Muscle of arm (tissue), 12 donors: ENCODE measurements around the gene SPEF2. TPM values are rescaled to one million over a fixed set of nuclear protein-coding genes. Genes with fewer than 3 reads are reported as not detected.
"Not testable (repeated sequence)": the region's sequence is repeated elsewhere in the genome, so short reads cannot be mapped to it uniquely, and the experiment has no call there.

ENCODE experiments used
- DNase-seq: peaks from one replicate; pipeline ENCODE4 v3.0.0-alpha.2; 2013
- polyA plus RNA-seq, 12 donors: library from polyadenylated mRNA; unstranded; fragments of 120-200 nt; gene quantifications; one replicate each; pipeline ENCODE4 v1.2.1, GENCODE V29; 2013; ENCODE audit not compliant: insufficient read length in 12 of 12

SPEF2 gene
- polyA plus RNA-seq, 12 donors, result 4.8 to 23.2 (median 11.1) TPM; not detected in 1

- no peak for DNase-seq
These were observed 237.5 kb downstream of the SPEF2 start for GRCh38 chr5:35855187-35855586.

GRCh38 chr5:35856186-35856764, 238.6 kb downstream of the SPEF2 start:
- not testable (repeated sequence) for DNase-seq

- no peak for DNase-seq
These were observed 239.2 kb downstream of the SPEF2 start, which contains the start of gene IL7R for GRCh38 chr5:35856765-35857351. IL7R (plus strand) TSS chr5:35856891; CDS start chr5:35856978, 87 bp downstream.

- DNase-seq, result no peak
These were observed 240.0 kb downstream of the SPEF2 start for GRCh38 chr5:35857606-35858205.

- DNase-seq, result no peak
These were observed 241.5 kb downstream of the SPEF2 start for GRCh38 chr5:35859101-35859661.

- DNase-seq, result no peak
These were observed 243.0 kb downstream of the SPEF2 start for GRCh38 chr5:35860686-35861085.

- no peak for DNase-seq
These were observed 244.1 kb downstream of the SPEF2 start for GRCh38 chr5:35861718-35862117.

GRCh38 chr5:35862126-35862525, 244.5 kb downstream of the SPEF2 start:
- DNase-seq, result no peak

GRCh38 chr5:35863159-35863558, 245.5 kb downstream of the SPEF2 start:
- no peak for DNase-seq

Other genes with a start within 250 kb of the SPEF2 start
- gene IL7R, start 239.0 kb downstream of the SPEF2 start, polyA plus RNA-seq, result 1 to 10 TPM in 11 of 12 donors, not detected in 1; 1.7 to 7.4 (median 2.8) TPM